ENCODE data around the gene ABLIM1. TPM values are rescaled to one million over a fixed set of nuclear protein-coding genes. Genes with fewer than 3 reads are reported as not detected.

The ABLIM1 gene
- total and polyA plus RNA-seq, 4 donors = 13.6 to 117 (median 35.1) TPM

GRCh38 chr10:114669648-114670047 lies 11.6 kb upstream of the ABLIM1 start:
- WGBS, 2 donors = 94 to 97% methylated on average over 3 of the region's 3 CpGs
- no peaks in the 10 kb centered on the region for H3K4me1 ChIP-seq (ENCODE audit: control insufficient read depth in 1 of 2, insufficient read depth in 2 of 2, low read length in 2 of 2)
- no peaks in the 10 kb centered on the region for H3K9me3 ChIP-seq (ENCODE audit: control insufficient read depth, low read length)
- intact Hi-C loops (cut with DNase I) = no loop called here
- DNase-seq (no peak), ATAC-seq (ENCODE audit: low FRiP score) (no peak)
- H3K36me3 ChIP-seq (ENCODE audit: control insufficient read depth in 1 of 2, insufficient read depth in 2 of 2, low read length in 1 of 2) = no peaks in the 10 kb centered on the region
- no peak overlapping the region for H3K27ac ChIP-seq (ENCODE audit: low read depth in 1 of 2, low read length in 2 of 2)
- no peak overlapping the region for H3K4me3 ChIP-seq (ENCODE audit: low read length in 2 of 2)
- H3K27me3 ChIP-seq (ENCODE audit: control insufficient read depth in 1 of 2, insufficient read depth in 2 of 2, low read length in 1 of 2) = no peaks in the 10 kb centered on the region

DNA sequence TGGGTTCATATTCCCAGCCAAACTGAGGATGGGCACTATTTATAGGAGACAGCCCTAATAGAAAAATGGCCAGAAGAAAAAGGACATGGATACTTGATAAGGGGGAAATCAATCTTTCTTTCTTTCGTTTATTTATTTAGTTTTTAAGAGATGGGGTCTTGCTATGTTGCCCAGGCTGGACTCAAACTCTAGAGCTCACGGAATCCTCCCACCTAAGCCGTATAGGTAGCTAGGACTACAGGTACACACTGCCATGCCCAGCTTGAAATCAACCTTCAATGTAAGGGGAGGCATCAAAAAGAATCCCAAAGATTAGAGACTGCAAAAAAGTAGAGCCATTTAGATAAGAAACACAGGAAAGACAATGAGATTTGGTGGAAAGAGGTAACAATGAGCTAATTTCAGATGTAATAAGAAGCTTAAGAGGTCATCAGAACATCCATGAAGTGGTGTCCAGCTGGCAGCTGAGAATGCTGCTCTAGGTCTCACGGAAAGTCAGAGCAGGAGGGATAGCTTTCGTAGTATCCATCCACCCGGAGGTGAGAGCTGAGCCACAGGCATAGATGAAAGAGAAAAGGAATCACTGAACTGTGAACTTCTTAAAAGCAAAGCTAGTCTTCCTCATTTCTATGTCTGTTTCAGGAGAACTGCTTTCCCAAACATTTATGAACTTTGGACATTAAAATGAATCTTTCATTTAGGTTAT lies 10.5 kb upstream of the ABLIM1 start:
- DNase-seq = no peak
- H3K4me3 ChIP-seq (ENCODE audit: low read length in 2 of 2) = no peak overlapping the region
- 93 to 96% methylated on average over 6 of the region's 6 CpGs for WGBS, 2 donors
- no peak for ATAC-seq (ENCODE audit: low FRiP score)
- no peaks in the 10 kb centered on the region for H3K4me1 ChIP-seq (ENCODE audit: control insufficient read depth in 1 of 2, insufficient read depth in 2 of 2, low read length in 2 of 2)
- H3K36me3 ChIP-seq (ENCODE audit: control insufficient read depth in 1 of 2, insufficient read depth in 2 of 2, low read length in 1 of 2) = no peaks in the 10 kb centered on the region
- no peaks in the 10 kb centered on the region for H3K27me3 ChIP-seq (ENCODE audit: control insufficient read depth in 1 of 2, insufficient read depth in 2 of 2, low read length in 1 of 2)
- intact Hi-C loops (cut with DNase I) = no loop called here
- no peaks in the 10 kb centered on the region for H3K9me3 ChIP-seq (ENCODE audit: control insufficient read depth, low read length)
- no peak overlapping the region for H3K27ac ChIP-seq (ENCODE audit: low read depth in 1 of 2, low read length in 2 of 2)

GRCh38 chr10:114665873-114666272 lies 7.8 kb upstream of the ABLIM1 start:
- Histone ChIP-seq H3K9me3 (ENCODE audit: control insufficient read depth, low read length) (peaks cover 4% of the 10 kb centered on the region), H3K4me3 (ENCODE audit: low read length in 2 of 2) (no peak overlapping the region), H3K36me3 (ENCODE audit: control insufficient read depth in 1 of 2, insufficient read depth in 2 of 2, low read length in 1 of 2) (no peaks in the 10 kb centered on the region), H3K27ac (ENCODE audit: low read depth in 1 of 2, low read length in 2 of 2) (no peak overlapping the region), H3K4me1 (ENCODE audit: control insufficient read depth in 1 of 2, insufficient read depth in 2 of 2, low read length in 2 of 2) (no peaks in the 10 kb centered on the region), H3K27me3 (ENCODE audit: control insufficient read depth in 1 of 2, insufficient read depth in 2 of 2, low read length in 1 of 2) (no peaks in the 10 kb centered on the region)
- 86 to 89% methylated on average over 1 of the region's 1 CpG for WGBS, 2 donors
- ATAC-seq (ENCODE audit: low FRiP score) (no peak), DNase-seq (no peak)
- intact Hi-C loops (cut with DNase I) = no loop called here

GRCh38 chr10:114665406-114665805 lies 7.3 kb upstream of the ABLIM1 start:
- ATAC-seq (ENCODE audit: low FRiP score) (no peak), DNase-seq (no peak)
- H3K9me3 ChIP-seq (ENCODE audit: control insufficient read depth, low read length) = peaks cover 4% of the 10 kb centered on the region
- H3K36me3 ChIP-seq (ENCODE audit: control insufficient read depth in 1 of 2, insufficient read depth in 2 of 2, low read length in 1 of 2) = no peaks in the 10 kb centered on the region
- no peak overlapping the region for H3K27ac ChIP-seq (ENCODE audit: low read depth in 1 of 2, low read length in 2 of 2)
- no peaks in the 10 kb centered on the region for H3K4me1 ChIP-seq (ENCODE audit: control insufficient read depth in 1 of 2, insufficient read depth in 2 of 2, low read length in 2 of 2)
- WGBS, 2 donors = 55 to 70% methylated on average over 2 of the region's 2 CpGs
- intact Hi-C loops (cut with DNase I) = no loop called here
- no peaks in the 10 kb centered on the region for H3K27me3 ChIP-seq (ENCODE audit: control insufficient read depth in 1 of 2, insufficient read depth in 2 of 2, low read length in 1 of 2)
- no peak overlapping the region for H3K4me3 ChIP-seq (ENCODE audit: low read length in 2 of 2)

- H3K36me3 ChIP-seq (ENCODE audit: control insufficient read depth in 1 of 2, insufficient read depth in 2 of 2, low read length in 1 of 2) = no peaks in the 10 kb centered on the region
- H3K27ac ChIP-seq (ENCODE audit: low read depth in 1 of 2, low read length in 2 of 2) = no peak overlapping the region
- H3K9me3 ChIP-seq (ENCODE audit: control insufficient read depth, low read length) = peaks cover 4% of the 10 kb centered on the region
- intact Hi-C loops (cut with DNase I) = no loop called here
- DNase-seq = no peak
- 87 to 90% methylated on average over 4 of the region's 4 CpGs for WGBS, 2 donors
- H3K27me3 ChIP-seq (ENCODE audit: control insufficient read depth in 1 of 2, insufficient read depth in 2 of 2, low read length in 1 of 2) = no peaks in the 10 kb centered on the region
- H3K4me1 ChIP-seq (ENCODE audit: control insufficient read depth in 1 of 2, insufficient read depth in 2 of 2, low read length in 2 of 2) = no peaks in the 10 kb centered on the region
- no peak overlapping the region for H3K4me3 ChIP-seq (ENCODE audit: low read length in 2 of 2)
- no peak for ATAC-seq (ENCODE audit: low FRiP score)
These were observed 6.1 kb upstream of the ABLIM1 start for GRCh38 chr10:114664127-114664526.

GRCh38 chr10:114663626-114664025 lies 5.6 kb upstream of the ABLIM1 start:
- H3K4me1 ChIP-seq (ENCODE audit: control insufficient read depth in 1 of 2, insufficient read depth in 2 of 2, low read length in 2 of 2) = no peaks in the 10 kb centered on the region
- WGBS, 2 donors = 47 to 57% methylated on average over 8 of the region's 8 CpGs

GRCh38 chr10:114662646-114663217 lies 4.7 kb upstream of the ABLIM1 start:
- no peak overlapping the region for H3K27ac ChIP-seq (ENCODE audit: low read depth in 1 of 2, low read length in 2 of 2)
- 92 to 94% methylated on average over 5 of the region's 5 CpGs for WGBS, 2 donors
- H3K9me3 ChIP-seq (ENCODE audit: control insufficient read depth, low read length) = peaks cover 4% of the 10 kb centered on the region
- ATAC-seq (ENCODE audit: low FRiP score) = no peak
- no peaks in the 10 kb centered on the region for H3K4me1 ChIP-seq (ENCODE audit: control insufficient read depth in 1 of 2, insufficient read depth in 2 of 2, low read length in 2 of 2)
- intact Hi-C loops (cut with DNase I) = no loop called here
- no peak overlapping the region for H3K4me3 ChIP-seq (ENCODE audit: low read length in 2 of 2)
- no peak for DNase-seq
- H3K27me3 ChIP-seq (ENCODE audit: control insufficient read depth in 1 of 2, insufficient read depth in 2 of 2, low read length in 1 of 2) = no peaks in the 10 kb centered on the region
- H3K36me3 ChIP-seq (ENCODE audit: control insufficient read depth in 1 of 2, insufficient read depth in 2 of 2, low read length in 1 of 2) = no peaks in the 10 kb centered on the region

More at GRCh38 chr10:114663626-114664025, 5.6 kb upstream of the ABLIM1 start:
- Histone ChIP-seq H3K27ac (ENCODE audit: low read depth in 1 of 2, low read length in 2 of 2) (no peak overlapping the region), H3K9me3 (ENCODE audit: control insufficient read depth, low read length) (peaks cover 4% of the 10 kb centered on the region), H3K4me3 (ENCODE audit: low read length in 2 of 2) (no peak overlapping the region), H3K27me3 (ENCODE audit: control insufficient read depth in 1 of 2, insufficient read depth in 2 of 2, low read length in 1 of 2) (no peaks in the 10 kb centered on the region), H3K36me3 (ENCODE audit: control insufficient read depth in 1 of 2, insufficient read depth in 2 of 2, low read length in 1 of 2) (no peaks in the 10 kb centered on the region)
- intact Hi-C loops (cut with DNase I) = no loop called here
- ATAC-seq (ENCODE audit: low FRiP score) = no peak
- DNase-seq = no peak

- intact Hi-C loops (cut with DNase I) = no loop called here
- WGBS, 2 donors = 92 to 97% methylated on average over 3 of the region's 3 CpGs
- DNase-seq (no peak), ATAC-seq (ENCODE audit: low FRiP score) (no peak)
- H3K9me3 ChIP-seq (ENCODE audit: control insufficient read depth, low read length) = peaks cover 4% of the 10 kb centered on the region
- H3K36me3 ChIP-seq (ENCODE audit: control insufficient read depth in 1 of 2, insufficient read depth in 2 of 2, low read length in 1 of 2) = no peaks in the 10 kb centered on the region
- no peaks in the 10 kb centered on the region for H3K27me3 ChIP-seq (ENCODE audit: control insufficient read depth in 1 of 2, insufficient read depth in 2 of 2, low read length in 1 of 2)
- no peak overlapping the region for H3K4me3 ChIP-seq (ENCODE audit: low read length in 2 of 2)
- no peak overlapping the region for H3K27ac ChIP-seq (ENCODE audit: low read depth in 1 of 2, low read length in 2 of 2)
- H3K4me1 ChIP-seq (ENCODE audit: control insufficient read depth in 1 of 2, insufficient read depth in 2 of 2, low read length in 2 of 2) = no peaks in the 10 kb centered on the region
These were observed 3.3 kb upstream of the ABLIM1 start for GRCh38 chr10:114661212-114661880.

- DNase-seq (no peak), ATAC-seq (ENCODE audit: low FRiP score) (no peak)
- Histone ChIP-seq H3K4me3 (ENCODE audit: low read length in 2 of 2) (no peak overlapping the region), H3K4me1 (ENCODE audit: control insufficient read depth in 1 of 2, insufficient read depth in 2 of 2, low read length in 2 of 2) (no peaks in the 10 kb centered on the region), H3K36me3 (ENCODE audit: control insufficient read depth in 1 of 2, insufficient read depth in 2 of 2, low read length in 1 of 2) (no peaks in the 10 kb centered on the region), H3K27me3 (ENCODE audit: control insufficient read depth in 1 of 2, insufficient read depth in 2 of 2, low read length in 1 of 2) (no peaks in the 10 kb centered on the region), H3K9me3 (ENCODE audit: control insufficient read depth, low read length) (no peaks in the 10 kb centered on the region), H3K27ac (ENCODE audit: low read depth in 1 of 2, low read length in 2 of 2) (no peak overlapping the region)
- WGBS, 2 donors = 97% methylated on average over 7 of the region's 7 CpGs
- intact Hi-C loops (cut with DNase I) = no loop called here
These were observed 2.4 kb downstream of the ABLIM1 start for GRCh38 chr10:114655671-114656070.

Data from aorta (tissue), 5 donors.